HepG2 (cell line): ENCODE results near the gene PLPP7. TPM values are rescaled to one million over a fixed set of nuclear protein-coding genes. Genes with fewer than 3 reads are reported as not detected.

Experiments used
- FOXA3 ChIP-seq: IDR thresholded peaks from 2 replicates; pipeline ENCODE4 v1.6.1; 2016; ENCODE audit warnings: missing genetic modification reagents, missing compliant biosample characterization
- FOXP1 ChIP-seq, 2 experiments: fragments of 450-650 bp in 1 of 2; IDR thresholded peaks; 2 replicates each; pipeline ENCODE4 v1.6.1; 2017 to 2018; ENCODE audit warnings: antibody characterized with exemption in 1 of 2
- GATAD2A ChIP-seq: IDR thresholded peaks from 2 replicates; pipeline ENCODE4 v1.6.1; 2016
- IRX3 ChIP-seq: sonication (generic); formaldehyde crosslinking; IDR thresholded peaks from 2 replicates; pipeline ENCODE4 v1.8.1; 2023; ENCODE audit warnings: mild to moderate bottlenecking, low read depth, missing genetic modification reagents, borderline replicate concordance
- KDM2A ChIP-seq: sonication (generic); formaldehyde crosslinking; IDR thresholded peaks from 2 replicates; pipeline ENCODE4 v1.4.0; 2020; ENCODE audit warnings: low read depth, missing genetic modification reagents, borderline replicate concordance
- SMARCC2 ChIP-seq: fragments of 450-650 bp; IDR thresholded peaks from 2 replicates; pipeline ENCODE4 v1.6.1; 2017; ENCODE audit warnings: antibody characterized with exemption, mild to moderate bottlenecking
- SOX13 ChIP-seq, 3 experiments: fragments of 450-650 bp in 1 of 3; sonication (generic) in 1 of 3; formaldehyde crosslinking in 1 of 3; IDR thresholded peaks in 2 of 3; conservative IDR thresholded peaks in 1 of 3; 2 replicates each; pipeline versions ENCODE4 v1.5.0 to v1.6.1; 2016 to 2020; ENCODE audit warnings: antibody characterized with exemption in 1 of 3, mild to moderate bottlenecking in 1 of 3, missing compliant biosample characterization in 1 of 3, missing genetic modification reagents in 1 of 3, moderate library complexity in 1 of 3
- ZNF383 ChIP-seq: sonication (generic); formaldehyde crosslinking; IDR thresholded peaks from 2 replicates; pipeline ENCODE4 v1.4.0; 2020; ENCODE audit warnings: missing genetic modification reagents, mild to moderate bottlenecking, borderline replicate concordance
- polyA plus RNA-seq, 8 experiments: library from polyadenylated mRNA; depleted of rRNA in 3 of 8; stranded (reverse) in 7 of 8; unstranded in 1 of 8; fragments of >200 nt; fragmentation: Illumina TruSeq in 4 of 8; extraction: Trizol in 4 of 8; gene quantifications; 2 replicates each; pipeline versions ENCODE4 v1.2.1 to v1.2.3, GENCODE V29; 2011 to 2016; ENCODE audit warnings: low read depth in 4 of 8, missing spikeins in 1 of 8, mixed read lengths in 1 of 8; ENCODE audit not compliant: insufficient read depth in 1 of 8
- total RNA-seq, 5 experiments: library from RNA; depleted of rRNA; stranded (reverse); fragments of >200 nt; fragmentation: Illumina TruSeq; extraction: Trizol; gene quantifications; 2 replicates each; pipeline ENCODE4 v1.2.3, GENCODE V29; 2016; ENCODE audit warnings: low read depth in 1 of 5
- TF ChIP-seq, protein P1 (sequence below), 2 experiments: fragments of 450-650 bp in 1 of 2; sonication (generic) in 1 of 2; formaldehyde crosslinking; IDR thresholded peaks; 2 replicates each; pipeline versions ENCODE4 v1.5.0 to v1.8.0; 2020 to 2022; ENCODE audit warnings: mild to moderate bottlenecking in 1 of 2, missing genetic modification reagents in 1 of 2
- TF ChIP-seq, protein P2 (sequence below): sonication (generic); formaldehyde crosslinking; IDR thresholded peaks from 2 replicates; pipeline ENCODE4 v1.5.1; 2020; ENCODE audit warnings: mild to moderate bottlenecking, missing genetic modification reagents, moderate library complexity
- TF ChIP-seq, protein P3 (sequence below): sonication (generic); formaldehyde crosslinking; IDR thresholded peaks from 2 replicates; pipeline ENCODE4 v1.9.0; 2021; ENCODE audit warnings: missing genetic modification reagents, borderline replicate concordance
- TF ChIP-seq, protein P4 (sequence below): IDR thresholded peaks from 2 replicates; pipeline ENCODE4 v1.6.1; 2016
- TF ChIP-seq, protein P5 (sequence below): sonication (generic); formaldehyde crosslinking; IDR thresholded peaks from 2 replicates; pipeline ENCODE4 v1.4.0; 2020; ENCODE audit warnings: missing genetic modification reagents
- TF ChIP-seq, protein P6 (sequence below): sonication (generic); formaldehyde crosslinking; IDR thresholded peaks from 2 replicates; pipeline ENCODE4 v1.5.1; 2020; ENCODE audit warnings: mild to moderate bottlenecking, missing genetic modification reagents, borderline replicate concordance

Gene PLPP7
- total and polyA plus RNA-seq, 2 of the 13 experiments (the other 11 are each of a cell fraction or from before 2014, with no cell fraction given): 0.33 to 1.2 TPM

DNA sequence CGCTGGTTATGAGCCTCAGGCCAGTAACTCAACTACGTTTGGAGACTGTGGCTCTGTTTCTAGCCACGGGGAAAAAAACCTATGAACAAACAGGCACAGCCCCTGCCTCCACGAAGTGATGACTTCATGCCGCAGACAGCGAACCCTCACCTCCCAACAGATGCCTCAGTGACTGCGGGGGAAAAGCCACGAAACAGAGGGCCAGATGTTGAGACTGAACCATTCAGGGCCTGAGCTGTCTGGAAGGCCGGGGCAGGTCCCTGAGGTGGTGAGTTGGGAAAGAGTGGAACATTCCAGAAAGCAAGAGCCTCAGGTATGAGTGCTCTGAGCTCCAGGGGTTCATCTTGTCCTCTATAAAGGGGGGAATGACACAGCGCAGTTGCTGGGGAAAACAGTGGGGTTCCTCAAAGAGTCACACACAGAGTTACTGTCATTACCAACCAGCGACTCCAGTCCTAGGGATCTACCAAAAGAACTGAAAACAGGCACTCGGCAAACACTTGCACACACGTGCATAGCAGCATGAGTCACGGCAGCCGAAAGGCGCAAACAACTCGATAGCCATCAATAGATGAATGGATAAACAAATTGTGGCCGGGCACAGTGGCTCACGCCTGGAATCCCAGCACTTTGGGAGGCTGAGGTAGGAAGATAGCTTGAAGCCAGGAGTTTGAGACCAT, 15.3 kb downstream of the PLPP7 start (continued):
- TF ChIP-seq SMARCC2 (no peak), GATAD2A (CRISPR knock-in tag) (peak; percentile 53; the same call in 1 of the 2 replicates), ZNF383 (CRISPR knock-in tag) (no peak), SOX13 (IDR thresholded peaks at IDR 0.05) (no peak), SOX13 (CRISPR knock-in tag; conservative IDR thresholded peaks at IDR 0.05 in 1 of 2, IDR thresholded peaks at IDR 0.05 in 1 of 2) (peak in 1 of 2 experiments; percentile 46; a peak in 1 of 4 replicates), IRX3 (no peak), KDM2A (CRISPR knock-in tag) (0 out of 2 replicates have a peak, but pooled peaks have one; percentile 35), FOXP1 (IDR thresholded peaks at IDR 0.05) (peak; percentile 38; the same call in 1 of the 2 replicates), FOXP1 (CRISPR knock-in tag; IDR thresholded peaks at IDR 0.05) (peak; percentile 68; the same call in 1 of the 2 replicates), FOXA3 (CRISPR knock-in tag) (0 out of 2 replicates have a peak, but pooled peaks have one; percentile 18)
- TF ChIP-seq, protein P1, sequence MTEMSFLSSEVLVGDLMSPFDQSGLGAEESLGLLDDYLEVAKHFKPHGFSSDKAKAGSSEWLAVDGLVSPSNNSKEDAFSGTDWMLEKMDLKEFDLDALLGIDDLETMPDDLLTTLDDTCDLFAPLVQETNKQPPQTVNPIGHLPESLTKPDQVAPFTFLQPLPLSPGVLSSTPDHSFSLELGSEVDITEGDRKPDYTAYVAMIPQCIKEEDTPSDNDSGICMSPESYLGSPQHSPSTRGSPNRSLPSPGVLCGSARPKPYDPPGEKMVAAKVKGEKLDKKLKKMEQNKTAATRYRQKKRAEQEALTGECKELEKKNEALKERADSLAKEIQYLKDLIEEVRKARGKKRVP (CRISPR knock-in tag; IDR thresholded peaks at IDR 0.05): peak in 1 of 2 experiments; percentile 42; a peak in 1 of 4 replicates
- TF ChIP-seq, protein P2, sequence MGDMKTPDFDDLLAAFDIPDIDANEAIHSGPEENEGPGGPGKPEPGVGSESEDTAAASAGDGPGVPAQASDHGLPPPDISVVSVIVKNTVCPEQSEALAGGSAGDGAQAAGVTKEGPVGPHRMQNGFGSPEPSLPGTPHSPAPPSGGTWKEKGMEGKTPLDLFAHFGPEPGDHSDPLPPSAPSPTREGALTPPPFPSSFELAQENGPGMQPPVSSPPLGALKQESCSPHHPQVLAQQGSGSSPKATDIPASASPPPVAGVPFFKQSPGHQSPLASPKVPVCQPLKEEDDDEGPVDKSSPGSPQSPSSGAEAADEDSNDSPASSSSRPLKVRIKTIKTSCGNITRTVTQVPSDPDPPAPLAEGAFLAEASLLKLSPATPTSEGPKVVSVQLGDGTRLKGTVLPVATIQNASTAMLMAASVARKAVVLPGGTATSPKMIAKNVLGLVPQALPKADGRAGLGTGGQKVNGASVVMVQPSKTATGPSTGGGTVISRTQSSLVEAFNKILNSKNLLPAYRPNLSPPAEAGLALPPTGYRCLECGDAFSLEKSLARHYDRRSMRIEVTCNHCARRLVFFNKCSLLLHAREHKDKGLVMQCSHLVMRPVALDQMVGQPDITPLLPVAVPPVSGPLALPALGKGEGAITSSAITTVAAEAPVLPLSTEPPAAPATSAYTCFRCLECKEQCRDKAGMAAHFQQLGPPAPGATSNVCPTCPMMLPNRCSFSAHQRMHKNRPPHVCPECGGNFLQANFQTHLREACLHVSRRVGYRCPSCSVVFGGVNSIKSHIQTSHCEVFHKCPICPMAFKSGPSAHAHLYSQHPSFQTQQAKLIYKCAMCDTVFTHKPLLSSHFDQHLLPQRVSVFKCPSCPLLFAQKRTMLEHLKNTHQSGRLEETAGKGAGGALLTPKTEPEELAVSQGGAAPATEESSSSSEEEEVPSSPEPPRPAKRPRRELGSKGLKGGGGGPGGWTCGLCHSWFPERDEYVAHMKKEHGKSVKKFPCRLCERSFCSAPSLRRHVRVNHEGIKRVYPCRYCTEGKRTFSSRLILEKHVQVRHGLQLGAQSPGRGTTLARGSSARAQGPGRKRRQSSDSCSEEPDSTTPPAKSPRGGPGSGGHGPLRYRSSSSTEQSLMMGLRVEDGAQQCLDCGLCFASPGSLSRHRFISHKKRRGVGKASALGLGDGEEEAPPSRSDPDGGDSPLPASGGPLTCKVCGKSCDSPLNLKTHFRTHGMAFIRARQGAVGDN (CRISPR knock-in tag): 0 out of 2 replicates have a peak, but pooled peaks have one; percentile 8
- TF ChIP-seq, protein P3, sequence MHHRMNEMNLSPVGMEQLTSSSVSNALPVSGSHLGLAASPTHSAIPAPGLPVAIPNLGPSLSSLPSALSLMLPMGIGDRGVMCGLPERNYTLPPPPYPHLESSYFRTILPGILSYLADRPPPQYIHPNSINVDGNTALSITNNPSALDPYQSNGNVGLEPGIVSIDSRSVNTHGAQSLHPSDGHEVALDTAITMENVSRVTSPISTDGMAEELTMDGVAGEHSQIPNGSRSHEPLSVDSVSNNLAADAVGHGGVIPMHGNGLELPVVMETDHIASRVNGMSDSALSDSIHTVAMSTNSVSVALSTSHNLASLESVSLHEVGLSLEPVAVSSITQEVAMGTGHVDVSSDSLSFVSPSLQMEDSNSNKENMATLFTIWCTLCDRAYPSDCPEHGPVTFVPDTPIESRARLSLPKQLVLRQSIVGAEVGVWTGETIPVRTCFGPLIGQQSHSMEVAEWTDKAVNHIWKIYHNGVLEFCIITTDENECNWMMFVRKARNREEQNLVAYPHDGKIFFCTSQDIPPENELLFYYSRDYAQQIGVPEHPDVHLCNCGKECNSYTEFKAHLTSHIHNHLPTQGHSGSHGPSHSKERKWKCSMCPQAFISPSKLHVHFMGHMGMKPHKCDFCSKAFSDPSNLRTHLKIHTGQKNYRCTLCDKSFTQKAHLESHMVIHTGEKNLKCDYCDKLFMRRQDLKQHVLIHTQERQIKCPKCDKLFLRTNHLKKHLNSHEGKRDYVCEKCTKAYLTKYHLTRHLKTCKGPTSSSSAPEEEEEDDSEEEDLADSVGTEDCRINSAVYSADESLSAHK (CRISPR knock-in tag): no peak
- TF ChIP-seq, protein P4, sequence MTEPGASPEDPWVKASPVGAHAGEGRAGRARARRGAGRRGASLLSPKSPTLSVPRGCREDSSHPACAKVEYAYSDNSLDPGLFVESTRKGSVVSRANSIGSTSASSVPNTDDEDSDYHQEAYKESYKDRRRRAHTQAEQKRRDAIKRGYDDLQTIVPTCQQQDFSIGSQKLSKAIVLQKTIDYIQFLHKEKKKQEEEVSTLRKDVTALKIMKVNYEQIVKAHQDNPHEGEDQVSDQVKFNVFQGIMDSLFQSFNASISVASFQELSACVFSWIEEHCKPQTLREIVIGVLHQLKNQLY (CRISPR knock-in tag): no peak
- TF ChIP-seq, protein P5, sequence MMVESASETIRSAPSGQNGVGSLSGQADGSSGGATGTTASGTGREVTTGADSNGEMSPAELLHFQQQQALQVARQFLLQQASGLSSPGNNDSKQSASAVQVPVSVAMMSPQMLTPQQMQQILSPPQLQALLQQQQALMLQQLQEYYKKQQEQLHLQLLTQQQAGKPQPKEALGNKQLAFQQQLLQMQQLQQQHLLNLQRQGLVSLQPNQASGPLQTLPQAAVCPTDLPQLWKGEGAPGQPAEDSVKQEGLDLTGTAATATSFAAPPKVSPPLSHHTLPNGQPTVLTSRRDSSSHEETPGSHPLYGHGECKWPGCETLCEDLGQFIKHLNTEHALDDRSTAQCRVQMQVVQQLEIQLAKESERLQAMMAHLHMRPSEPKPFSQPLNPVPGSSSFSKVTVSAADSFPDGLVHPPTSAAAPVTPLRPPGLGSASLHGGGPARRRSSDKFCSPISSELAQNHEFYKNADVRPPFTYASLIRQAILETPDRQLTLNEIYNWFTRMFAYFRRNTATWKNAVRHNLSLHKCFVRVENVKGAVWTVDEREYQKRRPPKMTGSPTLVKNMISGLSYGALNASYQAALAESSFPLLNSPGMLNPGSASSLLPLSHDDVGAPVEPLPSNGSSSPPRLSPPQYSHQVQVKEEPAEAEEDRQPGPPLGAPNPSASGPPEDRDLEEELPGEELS (CRISPR knock-in tag): peak; percentile 39; the same call in 1 of the 2 replicates
- TF ChIP-seq, protein P6, sequence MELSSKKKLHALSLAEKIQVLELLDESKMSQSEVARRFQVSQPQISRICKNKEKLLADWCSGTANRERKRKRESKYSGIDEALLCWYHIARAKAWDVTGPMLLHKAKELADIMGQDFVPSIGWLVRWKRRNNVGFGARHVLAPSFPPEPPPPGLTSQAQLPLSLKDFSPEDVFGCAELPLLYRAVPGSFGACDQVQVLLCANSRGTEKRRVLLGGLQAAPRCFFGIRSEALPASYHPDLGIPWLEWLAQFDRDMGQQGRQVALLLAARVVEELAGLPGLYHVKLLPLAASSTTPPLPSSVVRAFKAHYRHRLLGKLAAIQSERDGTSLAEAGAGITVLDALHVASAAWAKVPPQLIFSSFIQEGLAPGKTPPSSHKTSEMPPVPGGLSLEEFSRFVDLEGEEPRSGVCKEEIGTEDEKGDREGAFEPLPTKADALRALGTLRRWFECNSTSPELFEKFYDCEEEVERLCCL (CRISPR knock-in tag): no peak
